Nephron progenitor cell (in vitro differentiated cells): ENCODE measurements around the gene MAN2B2.

ENCODE experiments used
- DNase-seq: peaks from one replicate; pipeline ENCODE4 v3.0.0; 2021
- H3K27ac Mint-ChIP-seq: 2 replicates; pipeline ENCODE4 v1.8.0; 2021; ENCODE audit warnings: mild to moderate bottlenecking, moderate library complexity, mixed read lengths
- H3K27me3 Mint-ChIP-seq: 2 replicates; pipeline ENCODE4 v1.8.0; 2021; ENCODE audit warnings: mild to moderate bottlenecking, low read depth, mixed read lengths; ENCODE audit not compliant: poor library complexity
- H3K36me3 Mint-ChIP-seq: 2 replicates; pipeline ENCODE4 v1.8.0; 2021; ENCODE audit warnings: low read depth, mixed read lengths
- H3K4me1 Mint-ChIP-seq: 2 replicates; pipeline ENCODE4 v1.8.0; 2021; ENCODE audit warnings: mixed read lengths
- H3K4me3 Mint-ChIP-seq: 2 replicates; pipeline ENCODE4 v1.8.0; 2021; ENCODE audit warnings: mild to moderate bottlenecking, moderate library complexity, mixed read lengths
- H3K9me3 Mint-ChIP-seq: 2 replicates; pipeline ENCODE4 v1.8.0; 2021; ENCODE audit warnings: mild to moderate bottlenecking, moderate library complexity, mixed read lengths
- CTCF ChIP-seq: fragments of 200-600 bp; sonication (generic); IDR thresholded peaks from 2 replicates; pipeline ENCODE4 v1.5.0; 2021; ENCODE audit warnings: antibody characterized with exemption

MAN2B2 gene

GRCh38 chr4:6598127-6598526 lies 23.1 kb downstream of the MAN2B2 start:
- DNase-seq: no peak
- no peak for TF ChIP-seq CTCF
- no peaks in the 10 kb centered on the region for H3K27me3 Mint-ChIP-seq
- H3K4me3 Mint-ChIP-seq: no peak overlapping the region
- no peaks in the 10 kb centered on the region for H3K4me1 Mint-ChIP-seq
- H3K36me3 Mint-ChIP-seq: peaks cover 14% of the 10 kb centered on the region
- H3K27ac Mint-ChIP-seq: no peak overlapping the region
- H3K9me3 Mint-ChIP-seq: no peaks in the 10 kb centered on the region

DNA sequence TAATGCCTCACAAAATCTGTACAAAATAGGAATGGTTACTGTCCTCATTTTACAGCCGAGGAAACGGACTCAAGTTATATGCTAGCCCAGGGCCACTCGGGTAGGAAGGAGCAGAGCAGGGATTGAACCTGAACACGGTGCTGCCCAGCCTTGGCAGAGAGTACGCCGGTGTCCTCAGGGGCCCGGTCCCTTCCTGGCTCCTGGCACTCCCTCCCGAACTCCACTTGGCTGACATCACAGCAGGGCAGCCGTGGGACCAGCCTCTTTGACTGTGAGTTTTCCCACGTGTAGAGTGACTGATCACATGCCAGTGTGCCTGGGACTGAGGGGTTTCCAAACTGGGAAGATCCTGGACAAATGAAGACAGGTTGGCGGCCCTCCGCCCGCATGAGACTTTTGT lies 23.7 kb downstream of the MAN2B2 start:
- H3K27ac Mint-ChIP-seq: no peak overlapping the region
- H3K4me3 Mint-ChIP-seq: no peak overlapping the region
- peaks cover 17% of the 10 kb centered on the region for H3K36me3 Mint-ChIP-seq
- no peak for TF ChIP-seq CTCF
- H3K27me3 Mint-ChIP-seq: no peaks in the 10 kb centered on the region
- no peak for DNase-seq
- no peaks in the 10 kb centered on the region for H3K4me1 Mint-ChIP-seq
- peaks cover 3% of the 10 kb centered on the region for H3K9me3 Mint-ChIP-seq

- TF ChIP-seq CTCF: no peak
- DNase-seq: no peak
- H3K4me1 Mint-ChIP-seq: no peaks in the 10 kb centered on the region
- peaks cover 43% of the 10 kb centered on the region for H3K36me3 Mint-ChIP-seq
- no peak overlapping the region for H3K4me3 Mint-ChIP-seq
- no peak overlapping the region for H3K27ac Mint-ChIP-seq
- H3K9me3 Mint-ChIP-seq: peaks cover 23% of the 10 kb centered on the region
- peaks cover 4% of the 10 kb centered on the region for H3K27me3 Mint-ChIP-seq
These were observed 26.8 kb downstream of the MAN2B2 start for GRCh38 chr4:6601661-6602250.

- Mint-ChIP-seq H3K27ac (no peak overlapping the region), H3K4me1 (no peaks in the 10 kb centered on the region), H3K9me3 (peaks cover 23% of the 10 kb centered on the region), H3K27me3 (peaks cover 4% of the 10 kb centered on the region), H3K36me3 (peaks cover 49% of the 10 kb centered on the region), H3K4me3 (no peak overlapping the region)
- TF ChIP-seq CTCF: no peak
- no peak for DNase-seq
These were observed 27.3 kb downstream of the MAN2B2 start for GRCh38 chr4:6602289-6602688.

- TF ChIP-seq CTCF: no peak
- DNase-seq: no peak
- Mint-ChIP-seq H3K36me3 (peaks cover 56% of the 10 kb centered on the region), H3K27me3 (peaks cover 4% of the 10 kb centered on the region), H3K4me3 (no peak overlapping the region), H3K27ac (no peak overlapping the region), H3K4me1 (no peaks in the 10 kb centered on the region), H3K9me3 (peaks cover 23% of the 10 kb centered on the region)
These were observed 28.1 kb downstream of the MAN2B2 start for GRCh38 chr4:6603128-6603527.

DNA sequence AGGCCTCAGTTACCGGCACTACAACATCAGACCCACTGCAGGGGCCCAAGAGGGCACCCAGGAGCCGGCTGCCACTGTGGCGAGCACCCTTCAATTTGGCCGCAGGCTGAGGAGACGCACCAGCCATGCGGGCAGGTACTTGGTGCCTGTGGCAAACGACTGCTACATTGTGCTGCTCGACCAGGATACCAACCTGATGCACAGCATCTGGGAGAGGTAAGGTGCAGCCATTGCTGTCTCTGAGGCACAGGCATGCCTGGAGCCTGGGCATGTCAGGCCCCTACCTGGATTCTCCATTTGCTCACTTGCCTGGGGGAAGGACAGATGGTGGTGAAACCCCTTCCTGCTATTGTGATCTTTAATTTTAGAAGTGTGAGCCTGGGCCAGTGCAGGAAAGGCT lies 30.1 kb downstream of the MAN2B2 start:
- no peak for TF ChIP-seq CTCF
- H3K4me1 Mint-ChIP-seq: no peaks in the 10 kb centered on the region
- no peak overlapping the region for H3K27ac Mint-ChIP-seq
- peaks cover 23% of the 10 kb centered on the region for H3K9me3 Mint-ChIP-seq
- H3K27me3 Mint-ChIP-seq: peaks cover 4% of the 10 kb centered on the region
- H3K36me3 Mint-ChIP-seq: peaks cover 64% of the 10 kb centered on the region
- DNase-seq: no peak
- no peak overlapping the region for H3K4me3 Mint-ChIP-seq
